ENCODE data around the gene INTS4.
A peak's percentile ranks its signal among the peaks of the same experiment; 100 is the strongest.
"Not testable (repeated sequence)": the region's sequence is repeated elsewhere in the genome, so short reads cannot be mapped to it uniquely, and the experiment has no call there.

Gene INTS4

DNA sequence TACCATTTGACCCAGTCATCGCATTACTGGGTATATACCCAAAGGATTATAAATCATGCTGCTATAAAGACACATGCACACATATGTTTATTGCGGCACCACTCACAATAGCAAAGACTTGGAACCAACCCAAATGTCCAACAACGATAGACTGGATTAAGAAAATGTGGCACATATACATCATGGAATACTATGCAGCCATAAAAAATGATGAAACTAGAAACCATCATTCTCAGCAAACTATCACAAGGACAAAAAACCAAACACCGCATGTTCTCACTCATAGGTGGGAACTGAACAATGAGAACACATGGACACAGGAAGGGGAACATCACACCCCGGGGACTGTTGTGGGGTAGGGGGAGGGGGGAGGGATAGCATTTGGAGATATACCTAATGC, 105.4 kb downstream of the INTS4 start:
- DNase-seq; ATAC-seq (replicated peaks); H3K27me3 Mint-ChIP-seq; H3K4me1 Mint-ChIP-seq; H3K4me3 Mint-ChIP-seq; H3K27ac Mint-ChIP-seq; H3K9me3 Mint-ChIP-seq: not testable (repeated sequence)
- H3K36me3 Mint-ChIP-seq, result peaks cover 47 to 71% of the 10 kb centered on the region in 2 donors

DNA sequence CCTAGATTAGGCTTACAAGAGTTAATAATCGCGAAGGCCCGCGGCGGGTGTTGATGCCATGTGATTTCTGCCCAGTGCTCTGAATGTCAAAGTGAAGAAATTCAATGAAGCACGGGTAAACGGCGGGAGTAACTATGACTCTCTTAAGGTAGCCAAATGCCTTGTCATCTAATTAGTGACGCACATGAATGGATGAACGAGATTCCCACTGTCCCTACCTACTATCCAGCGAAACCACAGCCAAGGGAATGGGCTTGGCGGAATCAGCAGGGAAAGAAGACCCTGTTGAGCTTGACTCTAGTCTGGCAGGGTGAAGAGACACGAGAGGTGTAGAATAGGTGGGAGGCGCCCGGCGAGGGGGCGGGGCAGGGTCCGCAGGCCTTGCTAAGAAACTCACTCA, 108.1 kb downstream of the INTS4 start:
- no peak overlapping the region for H3K4me3 Mint-ChIP-seq
- no peaks in the 10 kb centered on the region for H3K4me1 Mint-ChIP-seq
- no peaks in the 10 kb centered on the region for H3K27me3 Mint-ChIP-seq
- no peak for DNase-seq
- no peak overlapping the region for H3K27ac Mint-ChIP-seq
- no peaks in the 10 kb centered on the region for H3K9me3 Mint-ChIP-seq
- peaks cover 49 to 78% of the 10 kb centered on the region in 2 donors for H3K36me3 Mint-ChIP-seq
- no peak for ATAC-seq (replicated peaks)

DNA sequence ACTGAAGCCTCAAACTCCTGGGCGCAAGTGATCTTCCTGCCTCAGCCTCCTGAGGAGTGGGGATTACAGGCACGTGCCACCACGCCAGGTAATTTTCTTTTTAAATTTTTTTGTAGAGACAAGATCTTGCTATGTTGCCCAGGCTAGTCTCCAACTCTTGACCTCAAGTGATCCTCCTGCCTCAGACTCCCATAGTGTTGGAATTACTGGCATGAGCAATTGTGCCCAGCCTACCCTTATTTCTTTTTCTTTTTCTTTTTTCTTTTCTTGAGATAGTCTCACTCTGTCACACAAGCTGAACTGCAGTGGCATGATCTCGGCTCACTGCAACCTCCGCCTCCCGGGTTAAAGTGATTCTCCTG, 109.7 kb downstream of the INTS4 start:
- peaks cover 44 to 78% of the 10 kb centered on the region in 2 donors for H3K36me3 Mint-ChIP-seq
- no peak overlapping the region for H3K27ac Mint-ChIP-seq
- peaks cover 4 to 10% of the 10 kb centered on the region in 2 donors for H3K4me1 Mint-ChIP-seq
- no peak for ATAC-seq (replicated peaks)
- H3K9me3 Mint-ChIP-seq, result no peaks in the 10 kb centered on the region
- H3K4me3 Mint-ChIP-seq, result no peak overlapping the region
- DNase-seq, result no peak
- H3K27me3 Mint-ChIP-seq, result no peaks in the 10 kb centered on the region

DNA sequence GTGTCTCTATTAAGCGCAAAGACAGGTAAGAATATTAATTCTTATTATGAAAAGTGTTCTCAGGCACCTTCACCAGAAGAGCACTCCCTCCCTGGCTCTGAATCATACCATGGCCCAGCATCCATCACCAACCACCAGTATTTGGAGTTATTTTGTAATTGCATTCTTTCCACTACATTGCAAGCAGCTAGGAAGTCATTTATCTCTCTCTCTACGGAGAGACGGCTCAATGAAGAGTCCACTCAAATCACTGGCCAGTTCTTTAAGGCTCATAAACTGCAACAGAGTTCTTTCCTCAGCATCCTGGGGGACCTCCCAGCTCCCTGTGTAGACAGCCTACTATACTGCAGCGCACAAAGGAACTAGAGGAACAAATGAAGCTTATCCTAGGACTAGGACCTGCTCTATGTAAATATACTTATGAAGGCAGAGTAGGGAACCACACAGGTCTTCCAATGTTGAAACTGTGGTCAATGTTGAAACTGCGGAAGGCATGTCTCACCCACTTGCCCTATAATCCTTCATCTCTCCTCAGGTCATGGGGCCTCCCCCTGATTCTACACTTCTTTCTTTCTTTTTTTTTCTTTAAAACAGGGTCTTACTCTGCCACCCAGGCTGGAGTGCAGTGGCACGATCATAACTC, 110.2 kb downstream of the INTS4 start:
- Mint-ChIP-seq H3K36me3 (peaks cover 45 to 79% of the 10 kb centered on the region in 2 donors), H3K4me1 (peaks cover 7 to 15% of the 10 kb centered on the region in 2 donors), H3K9me3 (no peaks in the 10 kb centered on the region), H3K27me3 (no peaks in the 10 kb centered on the region), H3K27ac (no peak overlapping the region), H3K4me3 (no peak overlapping the region)
- no peak for ATAC-seq (replicated peaks)
- DNase-seq, result no peak

DNA sequence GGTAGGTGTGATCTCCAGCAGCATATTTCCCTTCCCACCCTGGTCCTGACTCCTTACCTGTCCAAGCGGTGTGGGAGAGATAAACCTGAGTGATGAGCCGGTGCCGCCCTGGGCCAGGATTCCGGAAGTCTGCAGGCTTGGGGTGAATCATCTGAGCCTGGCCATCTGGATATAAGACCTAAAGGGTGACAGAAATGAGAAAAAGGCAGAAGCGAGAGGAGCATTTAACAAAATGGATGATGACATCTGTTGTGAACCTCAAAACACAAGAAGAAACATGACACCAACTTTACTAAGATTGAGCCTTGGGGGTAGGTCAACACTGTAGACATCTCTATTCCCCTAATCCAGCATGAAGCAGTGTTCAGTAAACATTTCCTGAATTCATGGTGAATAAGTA, 110.7 kb downstream of the INTS4 start:
- no peak for ATAC-seq (replicated peaks)
- H3K4me1 Mint-ChIP-seq, result peaks cover 7 to 17% of the 10 kb centered on the region in 2 donors
- DNase-seq, result no peak
- peaks cover 43 to 79% of the 10 kb centered on the region in 2 donors for H3K36me3 Mint-ChIP-seq
- H3K27me3 Mint-ChIP-seq, result no peaks in the 10 kb centered on the region
- H3K27ac Mint-ChIP-seq, result no peak overlapping the region
- no peak overlapping the region for H3K4me3 Mint-ChIP-seq
- no peaks in the 10 kb centered on the region for H3K9me3 Mint-ChIP-seq

- Mint-ChIP-seq H3K27ac (no peak overlapping the region), H3K36me3 (peaks cover 38 to 73% of the 10 kb centered on the region in 2 donors)
- no peak for DNase-seq
Observed at GRCh38 chr11:77882396-77882795, 112.1 kb downstream of the INTS4 start.

GRCh38 chr11:77879218-77879617, 115.2 kb downstream of the INTS4 start:
- peaks cover 7 to 17% of the 10 kb centered on the region in 2 donors for H3K4me1 Mint-ChIP-seq
- no peaks in the 10 kb centered on the region for H3K9me3 Mint-ChIP-seq
- no peak for DNase-seq
- no peak overlapping the region for H3K4me3 Mint-ChIP-seq
- H3K27me3 Mint-ChIP-seq, result no peaks in the 10 kb centered on the region
- H3K27ac Mint-ChIP-seq, result peak overlapping the region; percentile 37
- H3K36me3 Mint-ChIP-seq, result peaks cover 27 to 56% of the 10 kb centered on the region in 2 donors
- ATAC-seq (replicated peaks), result peak; percentile 62 to 71

More at GRCh38 chr11:77882396-77882795, 112.1 kb downstream of the INTS4 start:
- no peak for ATAC-seq (replicated peaks)
- Mint-ChIP-seq H3K27me3 (no peaks in the 10 kb centered on the region), H3K4me3 (no peak overlapping the region), H3K9me3 (no peaks in the 10 kb centered on the region), H3K4me1 (peaks cover 7 to 17% of the 10 kb centered on the region in 2 donors)

DNA sequence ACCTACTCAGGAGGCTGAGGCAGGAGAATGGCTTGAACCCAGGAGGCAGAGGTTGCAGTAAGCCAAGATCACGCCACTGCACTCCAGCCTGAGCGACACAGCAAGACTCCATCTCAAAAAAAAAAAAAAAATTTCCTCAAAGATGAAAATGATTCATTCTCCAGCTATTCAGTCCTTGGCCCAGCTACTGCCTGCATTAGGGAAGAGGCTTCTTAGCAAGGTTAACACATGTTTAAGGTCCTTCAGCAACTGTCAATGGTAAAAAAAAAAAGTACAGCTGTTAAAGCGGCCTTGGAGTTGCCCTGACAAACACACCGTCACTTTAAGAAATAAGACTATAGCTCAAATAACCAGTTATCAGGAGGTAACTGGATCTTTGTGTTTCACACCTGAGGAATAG, 116.2 kb downstream of the INTS4 start:
- DNase-seq; H3K4me3 Mint-ChIP-seq; ATAC-seq (replicated peaks); H3K27ac Mint-ChIP-seq; H3K27me3 Mint-ChIP-seq; H3K9me3 Mint-ChIP-seq: not testable (repeated sequence)
- H3K4me1 Mint-ChIP-seq, result peaks cover 7 to 17% of the 10 kb centered on the region in 2 donors
- H3K36me3 Mint-ChIP-seq, result peaks cover 23 to 47% of the 10 kb centered on the region in 2 donors

DNA sequence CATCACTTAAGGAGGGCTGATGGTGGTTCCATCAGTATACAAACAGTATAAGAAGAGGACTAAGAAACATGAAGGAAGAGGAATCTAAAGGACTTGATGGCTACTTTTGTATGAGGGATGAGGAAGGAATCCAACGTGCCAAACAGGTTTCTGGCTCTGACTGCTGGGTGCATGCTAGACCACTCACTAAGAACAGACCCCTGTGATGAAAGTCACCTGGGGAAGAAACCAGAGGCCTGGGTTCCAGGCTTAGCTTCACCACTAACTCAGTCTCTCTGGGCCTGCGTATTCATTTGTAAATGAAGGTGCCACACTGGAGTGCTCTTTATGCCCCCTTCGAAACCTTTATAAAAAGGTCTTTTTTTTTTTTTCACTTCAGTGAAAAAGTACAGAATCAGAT, 118.4 kb downstream of the INTS4 start:
- ATAC-seq (replicated peaks) (no peak), DNase-seq (no peak)
- H3K9me3 Mint-ChIP-seq, result no peaks in the 10 kb centered on the region
- H3K36me3 Mint-ChIP-seq, result peaks cover 26 to 43% of the 10 kb centered on the region in 2 donors
- H3K27ac Mint-ChIP-seq, result no peak overlapping the region
- peaks cover 7 to 17% of the 10 kb centered on the region in 2 donors for H3K4me1 Mint-ChIP-seq
- no peak overlapping the region for H3K4me3 Mint-ChIP-seq
- H3K27me3 Mint-ChIP-seq, result no peaks in the 10 kb centered on the region

- ATAC-seq (replicated peaks) (no peak), DNase-seq (no peak)
- Mint-ChIP-seq H3K4me3 (no peak overlapping the region), H3K27me3 (no peaks in the 10 kb centered on the region), H3K4me1 (peaks cover 0 to 2% of the 10 kb centered on the region in 2 donors), H3K9me3 (no peaks in the 10 kb centered on the region), H3K36me3 (peaks cover 22 to 32% of the 10 kb centered on the region in 2 donors), H3K27ac (no peak overlapping the region)
Observed at GRCh38 chr11:77874206-77874605, 120.3 kb downstream of the INTS4 start.

DNA sequence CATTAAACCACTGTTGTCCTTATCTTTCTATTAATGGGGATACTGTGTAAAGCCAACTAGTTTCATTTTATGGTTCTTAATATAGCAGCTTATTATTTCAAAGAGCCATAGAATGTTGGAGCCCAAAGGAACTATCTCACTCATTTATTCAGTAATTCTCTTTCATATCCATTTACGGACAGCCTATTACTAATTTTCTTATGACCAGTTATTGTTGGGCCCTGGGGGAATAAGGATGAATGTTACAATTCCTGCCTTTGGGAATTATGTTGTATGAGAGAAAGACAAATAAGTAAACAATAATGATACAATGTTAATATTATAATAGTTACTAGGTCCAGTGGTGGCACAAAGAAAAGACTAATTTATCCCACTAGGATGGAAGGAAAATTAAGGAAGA, 121.1 kb downstream of the INTS4 start:
- Mint-ChIP-seq H3K4me3 (no peak overlapping the region), H3K36me3 (peaks cover 24 to 31% of the 10 kb centered on the region in 2 donors), H3K27ac (no peak overlapping the region), H3K4me1 (no peaks in the 10 kb centered on the region), H3K27me3 (no peaks in the 10 kb centered on the region), H3K9me3 (no peaks in the 10 kb centered on the region)
- DNase-seq, result no peak
- no peak for ATAC-seq (replicated peaks)

DNA sequence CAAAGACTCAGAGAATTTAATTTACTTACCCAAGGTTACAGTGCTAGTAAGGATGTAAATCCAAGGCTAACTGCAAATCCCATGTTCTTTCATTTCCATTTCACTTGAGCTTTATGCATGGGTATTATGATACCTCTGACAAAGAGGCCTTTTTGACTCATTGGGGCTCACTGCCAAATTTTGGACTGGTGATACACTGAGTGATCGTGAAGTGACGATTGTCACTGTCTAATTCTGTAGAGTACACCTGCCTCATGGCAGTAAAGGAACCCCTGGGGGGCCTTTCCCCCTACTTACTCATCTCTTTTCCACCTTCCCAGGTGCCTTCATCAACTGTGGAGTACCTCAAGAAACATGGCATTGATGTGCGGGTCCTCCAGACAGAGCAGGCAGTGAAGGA, 122.6 kb downstream of the INTS4 start:
- H3K9me3 Mint-ChIP-seq, result no peaks in the 10 kb centered on the region
- H3K27me3 Mint-ChIP-seq, result no peaks in the 10 kb centered on the region
- ATAC-seq (replicated peaks) (no peak), DNase-seq (no peak)
- H3K27ac Mint-ChIP-seq, result no peak overlapping the region
- H3K36me3 Mint-ChIP-seq, result peaks cover 27 to 35% of the 10 kb centered on the region in 2 donors
- H3K4me3 Mint-ChIP-seq, result no peak overlapping the region
- H3K4me1 Mint-ChIP-seq, result no peaks in the 10 kb centered on the region

DNA sequence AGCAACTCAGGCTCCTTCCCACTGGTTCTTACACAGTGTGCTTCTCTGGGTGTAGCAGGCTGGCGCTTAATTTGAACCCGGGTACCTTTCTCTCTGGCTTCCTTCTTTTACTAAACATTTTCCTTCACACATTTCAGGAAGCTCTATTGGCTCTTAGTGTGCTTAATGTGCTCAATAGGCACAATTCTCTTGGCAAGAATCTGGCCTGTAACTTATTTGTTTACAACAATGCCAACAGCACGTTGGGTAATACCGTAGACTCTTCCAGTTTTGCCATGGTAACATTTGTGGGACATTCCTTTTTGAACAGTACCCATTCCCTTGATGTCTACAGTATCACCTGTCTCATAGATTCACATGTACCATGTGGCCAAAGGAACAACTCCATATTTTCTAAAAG, 125.7 kb downstream of the INTS4 start:
- no peaks in the 10 kb centered on the region for H3K27me3 Mint-ChIP-seq
- DNase-seq (no peak), ATAC-seq (replicated peaks) (no peak)
- no peak overlapping the region for H3K4me3 Mint-ChIP-seq
- H3K27ac Mint-ChIP-seq, result no peak overlapping the region
- H3K4me1 Mint-ChIP-seq, result no peaks in the 10 kb centered on the region
- H3K9me3 Mint-ChIP-seq, result no peaks in the 10 kb centered on the region
- H3K36me3 Mint-ChIP-seq, result peaks cover 19 to 24% of the 10 kb centered on the region in 2 donors

- no peaks in the 10 kb centered on the region for H3K4me1 Mint-ChIP-seq
- H3K27ac Mint-ChIP-seq, result no peak overlapping the region
- no peaks in the 10 kb centered on the region for H3K27me3 Mint-ChIP-seq
- no peak overlapping the region for H3K4me3 Mint-ChIP-seq
- ATAC-seq (replicated peaks) (no peak), DNase-seq (no peak)
- no peaks in the 10 kb centered on the region for H3K9me3 Mint-ChIP-seq
- peaks cover 15 to 20% of the 10 kb centered on the region in 2 donors for H3K36me3 Mint-ChIP-seq
Observed at GRCh38 chr11:77866336-77866735, 128.1 kb downstream of the INTS4 start.

DNA sequence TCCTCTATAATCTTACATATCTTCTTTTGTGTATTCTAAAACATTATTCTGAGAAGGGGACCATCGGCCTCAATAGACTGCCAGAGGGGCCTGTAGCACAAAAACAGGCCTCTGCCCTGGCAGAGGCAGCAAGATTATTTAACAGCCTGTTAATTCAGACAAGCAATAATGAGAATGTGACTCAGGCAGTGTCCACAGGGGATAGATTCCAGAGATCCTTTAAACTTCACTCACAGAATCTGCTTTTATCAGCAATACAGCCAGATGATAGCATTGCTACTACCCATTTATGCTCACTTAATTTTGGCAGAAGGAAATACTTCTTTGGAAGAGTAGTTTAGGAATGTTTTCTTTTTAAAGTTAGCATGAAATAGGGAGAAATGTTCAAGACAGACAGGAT, 128.7 kb downstream of the INTS4 start:
- H3K27me3 Mint-ChIP-seq, result no peaks in the 10 kb centered on the region
- peaks cover 14 to 20% of the 10 kb centered on the region in 2 donors for H3K36me3 Mint-ChIP-seq
- DNase-seq (no peak), ATAC-seq (replicated peaks) (no peak)
- no peaks in the 10 kb centered on the region for H3K9me3 Mint-ChIP-seq
- no peak overlapping the region for H3K4me3 Mint-ChIP-seq
- no peak overlapping the region for H3K27ac Mint-ChIP-seq
- no peaks in the 10 kb centered on the region for H3K4me1 Mint-ChIP-seq

All from stimulated activated naive B cell treated with anti-CD40 and anti-IgM and Interleukin-4, amounts not matched to agents 10 μg/mL and 1 μg/mL and 100 μg/mL, for 72 hours (primary cell).